Fibroblast of gingiva (primary cell): ENCODE results near the gene FYB1.

ENCODE experiments used
- DNase-seq: peaks from one replicate; pipeline ENCODE4 v3.0.0-alpha.2; 2011; ENCODE audit warnings: low read depth

The FYB1 gene

GRCh38 chr5:39118638-39119037 lies 100.7 kb downstream of the FYB1 start:
- DNase-seq, result no peak

- no peak for DNase-seq
Observed at GRCh38 chr5:39117401-39117800, 102.0 kb downstream of the FYB1 start.

GRCh38 chr5:39116344-39117170 lies 102.8 kb downstream of the FYB1 start:
- no peak for DNase-seq

- no peak for DNase-seq
Observed at GRCh38 chr5:39115644-39116343, 103.6 kb downstream of the FYB1 start.

GRCh38 chr5:39114155-39114554 lies 105.2 kb downstream of the FYB1 start:
- DNase-seq, result no peak

GRCh38 chr5:39113354-39113953 lies 105.9 kb downstream of the FYB1 start:
- no peak for DNase-seq

- DNase-seq, result no peak
Observed at GRCh38 chr5:39109606-39110005, 109.8 kb downstream of the FYB1 start.

- DNase-seq, result no peak
Observed at GRCh38 chr5:39108987-39109386, 110.4 kb downstream of the FYB1 start.

GRCh38 chr5:39107350-39107749 lies 112.0 kb downstream of the FYB1 start:
- DNase-seq, result no peak

- peak; percentile 8 for DNase-seq
Observed at GRCh38 chr5:39106322-39106721, 113.0 kb downstream of the FYB1 start.

- DNase-seq, result no peak
Observed at GRCh38 chr5:39104221-39104620, 115.1 kb downstream of the FYB1 start.

GRCh38 chr5:39102684-39103155 lies 116.6 kb downstream of the FYB1 start:
- peak; percentile 21 for DNase-seq

GRCh38 chr5:39100851-39101396 lies 118.4 kb downstream of the FYB1 start:
- peak; percentile 97 for DNase-seq

- DNase-seq, result no peak
Observed at GRCh38 chr5:39100301-39100850, 119.0 kb downstream of the FYB1 start.

GRCh38 chr5:39099831-39100230 lies 119.5 kb downstream of the FYB1 start:
- DNase-seq, result no peak

GRCh38 chr5:39093352-39093751 lies 126.0 kb downstream of the FYB1 start:
- DNase-seq, result no peak

- no peak for DNase-seq
Observed at GRCh38 chr5:39092581-39093351, 126.6 kb downstream of the FYB1 start.

- no peak for DNase-seq
Observed at GRCh38 chr5:39091940-39092580, 127.3 kb downstream of the FYB1 start.

- DNase-seq, result no peak
Observed at GRCh38 chr5:39083968-39084367, 135.4 kb downstream of the FYB1 start.

GRCh38 chr5:39082995-39083394 lies 136.4 kb downstream of the FYB1 start:
- DNase-seq, result no peak

- peak; percentile 74 for DNase-seq
Observed at GRCh38 chr5:39080597-39081204, 138.7 kb downstream of the FYB1 start.
